Astrocyte (in vitro differentiated cells and primary cell): ENCODE measurements around the gene ZNF385B. TPM values are rescaled to one million over a fixed set of nuclear protein-coding genes. Genes with fewer than 3 reads are reported as not detected.

Source experiments
- DNase-seq: peaks from one replicate; pipeline ENCODE4 v3.0.0-alpha.2; 2010; ENCODE audit warnings: low read depth
- FAIRE-seq: peaks from 2 replicates; lab custom pipeline; 2011; peaks lifted over from hg19 to GRCh38; lab: Jason Lieb, UNC
- H2AFZ ChIP-seq: 2 replicates; pipeline ENCODE4 v1.6.0; 2012; ENCODE audit warnings: low read depth, low read length, inconsistent platforms
- H3K27ac ChIP-seq: 2 replicates; pipeline ENCODE4 v1.5.1; 2011; ENCODE audit warnings: low read depth, low read length, inconsistent platforms
- H3K27me3 ChIP-seq: 2 replicates; pipeline ENCODE4 v1.6.0; 2011; ENCODE audit warnings: low read length, inconsistent platforms; ENCODE audit not compliant: insufficient read depth
- H3K36me3 ChIP-seq: 2 replicates; pipeline ENCODE4 v1.5.1; 2011; ENCODE audit warnings: low read length, inconsistent platforms; ENCODE audit not compliant: insufficient read depth
- H3K4me1 ChIP-seq: 2 replicates; pipeline ENCODE4 v1.5.1; 2011; ENCODE audit warnings: low read length, inconsistent platforms; ENCODE audit not compliant: insufficient read depth
- H3K4me2 ChIP-seq: 2 replicates; pipeline ENCODE4 v1.6.0; 2012; ENCODE audit warnings: low read length, inconsistent platforms
- H3K4me3 ChIP-seq: 2 replicates; pipeline ENCODE4 v1.5.1; 2011; ENCODE audit warnings: low read depth, mild to moderate bottlenecking, low read length, inconsistent platforms; ENCODE audit not compliant: insufficient read depth
- H3K79me2 ChIP-seq: 2 replicates; pipeline ENCODE4 v1.6.0; 2012; ENCODE audit warnings: mild to moderate bottlenecking, low read length, inconsistent platforms; ENCODE audit not compliant: insufficient read depth
- H3K9ac ChIP-seq: 2 replicates; pipeline ENCODE4 v1.6.0; 2012; ENCODE audit warnings: mild to moderate bottlenecking, low read length, inconsistent platforms
- H3K9me3 ChIP-seq: 2 replicates; pipeline ENCODE4 v1.5.1; 2012; ENCODE audit warnings: low read depth, mild to moderate bottlenecking, low read length, inconsistent platforms; ENCODE audit not compliant: insufficient read depth
- H4K20me1 ChIP-seq: 2 replicates; pipeline ENCODE4 v1.6.0; 2012; ENCODE audit warnings: low read length, inconsistent platforms; ENCODE audit not compliant: insufficient read depth
- H3K27ac Mint-ChIP-seq: one replicate; pipeline ENCODE4 v1.8.0; 2021; ENCODE audit warnings: mild to moderate bottlenecking, mixed read lengths; ENCODE audit not compliant: unreplicated experiment
- H3K27me3 Mint-ChIP-seq: one replicate; pipeline ENCODE4 v1.8.0; 2021; ENCODE audit warnings: low read depth, mixed read lengths; ENCODE audit not compliant: unreplicated experiment
- H3K36me3 Mint-ChIP-seq: one replicate; pipeline ENCODE4 v1.8.0; 2021; ENCODE audit warnings: low read depth, mixed read lengths; ENCODE audit not compliant: unreplicated experiment
- H3K4me1 Mint-ChIP-seq: one replicate; pipeline ENCODE4 v1.8.0; 2021; ENCODE audit warnings: low read depth, mixed read lengths; ENCODE audit not compliant: unreplicated experiment
- H3K4me3 Mint-ChIP-seq: one replicate; pipeline ENCODE4 v1.8.0; 2021; ENCODE audit warnings: mild to moderate bottlenecking, moderate library complexity, mixed read lengths; ENCODE audit not compliant: unreplicated experiment
- H3K9me3 Mint-ChIP-seq: one replicate; pipeline ENCODE4 v1.8.0; 2021; ENCODE audit warnings: mild to moderate bottlenecking, mixed read lengths; ENCODE audit not compliant: unreplicated experiment
- CTCF ChIP-seq: IDR thresholded peaks from 2 replicates; pipeline ENCODE4 v1.5.1; 2011; ENCODE audit warnings: low read depth, mild to moderate bottlenecking, inconsistent platforms, low read length, moderate library complexity; ENCODE audit not compliant: insufficient read depth
- EZH2 ChIP-seq: IDR thresholded peaks from 2 replicates; pipeline ENCODE4 v1.6.1; 2012; ENCODE audit warnings: mild to moderate bottlenecking, low read length, inconsistent platforms; ENCODE audit not compliant: insufficient read depth
- total RNA-seq: library from RNA; stranded (reverse); gene quantifications from 2 replicates; pipeline ENCODE4 v1.2.1, GENCODE V29; 2021

The ZNF385B gene
- total RNA-seq, 1 donor from 2014 or later, result 0.27 TPM

GRCh38 chr2:179809606-179810005, 51.8 kb downstream of the ZNF385B start:
- Histone ChIP-seq H3K4me2 (no peak overlapping the region), H3K9me3 (no peaks in the 10 kb centered on the region), H3K27me3 (no peaks in the 10 kb centered on the region), H2AFZ (no peak overlapping the region), H3K36me3 (no peaks in the 10 kb centered on the region), H3K4me1 (no peaks in the 10 kb centered on the region), H4K20me1 (no peaks in the 10 kb centered on the region), H3K27ac (no peak overlapping the region), H3K79me2 (no peaks in the 10 kb centered on the region), H3K4me3 (no peak overlapping the region), H3K9ac (no peak overlapping the region)
- H3K4me3 Mint-ChIP-seq, result no peak overlapping the region
- H3K4me1 Mint-ChIP-seq, result no peaks in the 10 kb centered on the region
- H3K27me3 Mint-ChIP-seq, result no peaks in the 10 kb centered on the region
- TF ChIP-seq CTCF (no peak), EZH2 (no peak)
- no peak for DNase-seq
- no peaks in the 10 kb centered on the region for H3K9me3 Mint-ChIP-seq
- H3K36me3 Mint-ChIP-seq, result no peaks in the 10 kb centered on the region
- no peak overlapping the region for H3K27ac Mint-ChIP-seq
- no peak for FAIRE-seq

- H3K9me3 ChIP-seq, result no peaks in the 10 kb centered on the region
- H2AFZ ChIP-seq, result no peak overlapping the region
- H3K27ac ChIP-seq, result no peak overlapping the region
- DNase-seq (no peak), FAIRE-seq (no peak)
- no peak overlapping the region for H3K4me3 Mint-ChIP-seq
- no peak for TF ChIP-seq CTCF
- H3K4me1 Mint-ChIP-seq, result peaks cover 6% of the 10 kb centered on the region
- H3K4me3 ChIP-seq, result no peak overlapping the region
- no peaks in the 10 kb centered on the region for H3K79me2 ChIP-seq
- H3K27me3 Mint-ChIP-seq, result no peaks in the 10 kb centered on the region
- H4K20me1 ChIP-seq, result no peaks in the 10 kb centered on the region
- no peak overlapping the region for H3K27ac Mint-ChIP-seq
- no peaks in the 10 kb centered on the region for H3K9me3 Mint-ChIP-seq
- no peaks in the 10 kb centered on the region for H3K36me3 ChIP-seq
- no peaks in the 10 kb centered on the region for H3K4me1 ChIP-seq
- no peak overlapping the region for H3K9ac ChIP-seq
- H3K27me3 ChIP-seq, result no peaks in the 10 kb centered on the region
- no peaks in the 10 kb centered on the region for H3K36me3 Mint-ChIP-seq
- no peak overlapping the region for H3K4me2 ChIP-seq
Measured at GRCh38 chr2:179805001-179805400, 56.4 kb downstream of the ZNF385B start.

- H3K36me3 ChIP-seq, result no peaks in the 10 kb centered on the region
- no peak overlapping the region for H3K9ac ChIP-seq
- no peaks in the 10 kb centered on the region for H3K27me3 Mint-ChIP-seq
- no peak for DNase-seq
- no peak overlapping the region for H3K4me2 ChIP-seq
- no peak for TF ChIP-seq CTCF
- no peak for TF ChIP-seq EZH2
- peaks cover 6% of the 10 kb centered on the region for H3K4me1 Mint-ChIP-seq
- no peak for FAIRE-seq
- H4K20me1 ChIP-seq, result no peaks in the 10 kb centered on the region
- no peak overlapping the region for H3K4me3 ChIP-seq
- H3K9me3 ChIP-seq, result no peaks in the 10 kb centered on the region
- no peak overlapping the region for H3K4me3 Mint-ChIP-seq
- no peak overlapping the region for H3K27ac Mint-ChIP-seq
- no peaks in the 10 kb centered on the region for H3K9me3 Mint-ChIP-seq
- no peaks in the 10 kb centered on the region for H3K4me1 ChIP-seq
- no peak overlapping the region for H2AFZ ChIP-seq
- no peaks in the 10 kb centered on the region for H3K79me2 ChIP-seq
- no peak overlapping the region for H3K27ac ChIP-seq
- no peaks in the 10 kb centered on the region for H3K27me3 ChIP-seq
- no peaks in the 10 kb centered on the region for H3K36me3 Mint-ChIP-seq
Measured at GRCh38 chr2:179804206-179804605, 57.2 kb downstream of the ZNF385B start.
